HT-29 (cell line): ENCODE data around the gene ENO1. TPM values are rescaled to one million over a fixed set of nuclear protein-coding genes. Genes with fewer than 3 reads are reported as not detected.
A peak's percentile ranks its signal among the peaks of the same experiment; 100 is the strongest.

Experiments used
- DNase-seq: peaks from one replicate; pipeline ENCODE4 v3.0.0-alpha.2; 2015; ENCODE audit warnings: low spot score
- total RNA-seq: library from RNA; depleted of rRNA; stranded (reverse); fragments of >200 nt; shearing (Covaris generic); gene quantifications from 2 replicates; pipeline ENCODE4 v1.2.3, GENCODE V29; 2014

The ENO1 gene
- total RNA-seq, 1 experiment from 2014 or later = 2,011 TPM

DNA sequence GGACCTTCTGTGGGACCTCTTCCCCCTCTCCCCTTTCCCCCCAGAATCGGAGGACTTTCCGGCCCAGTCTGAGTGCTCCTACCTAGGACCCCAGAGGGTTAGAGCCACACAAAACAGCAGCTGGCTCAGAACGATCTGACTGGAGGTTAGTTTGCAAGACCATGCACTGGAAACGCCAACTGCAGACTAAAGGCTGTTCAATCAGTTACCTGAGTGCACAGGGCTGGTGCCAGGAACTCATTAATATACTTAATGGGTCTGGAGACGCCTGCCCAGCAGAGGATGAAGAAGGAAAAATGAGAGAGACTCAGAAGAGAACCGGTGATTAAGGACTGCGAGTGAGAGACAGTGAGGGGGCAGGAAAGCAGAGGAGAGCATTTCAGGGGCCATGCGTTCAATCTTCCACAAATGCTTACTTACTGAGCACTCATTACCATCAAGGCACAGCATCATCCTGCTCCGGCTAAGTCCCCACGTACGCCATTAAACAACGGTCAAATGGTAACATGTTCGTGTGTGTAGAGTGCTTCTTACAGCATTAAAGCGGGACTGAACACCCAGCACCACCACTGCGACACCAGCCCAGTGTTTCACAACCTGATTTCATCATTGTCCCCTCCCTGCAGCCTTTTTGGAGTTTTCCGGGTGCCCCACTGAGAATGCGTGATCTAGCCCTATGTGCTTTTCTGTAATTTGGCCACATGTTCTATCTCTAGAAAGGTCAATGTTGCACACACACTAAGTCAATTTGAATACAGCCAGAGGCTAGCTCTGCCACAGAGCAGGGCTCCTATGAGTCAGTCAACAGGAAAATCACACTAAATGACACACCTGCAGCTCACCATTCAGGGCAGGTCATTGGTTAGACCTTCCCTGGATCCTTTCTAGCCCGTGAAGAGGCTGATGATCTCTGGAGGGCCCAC, 7.6 kb downstream of the ENO1 start:
- no peak for DNase-seq

DNA sequence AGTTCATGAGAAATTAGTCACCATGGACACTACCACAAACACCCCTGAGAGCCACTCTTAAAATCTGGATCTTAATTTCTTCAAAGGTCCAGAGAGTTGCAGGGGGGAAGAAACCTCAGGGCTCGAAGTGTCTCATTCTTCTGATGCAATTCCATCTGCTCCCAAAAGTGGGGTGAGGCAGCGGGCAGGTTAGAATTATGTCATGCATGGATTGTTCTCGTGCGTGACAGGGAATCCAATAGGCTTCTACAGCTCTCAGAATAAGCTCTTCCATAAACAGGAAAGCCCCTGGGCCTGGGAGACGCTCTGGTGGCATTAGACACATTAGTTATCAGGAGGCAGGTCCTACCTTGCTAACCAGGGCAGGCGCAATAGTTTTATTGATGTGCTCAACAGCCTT, 8.4 kb downstream of the ENO1 start:
- no peak for DNase-seq

GRCh38 chr1:8867878-8868567, 10.5 kb downstream of the ENO1 start:
- DNase-seq = no peak

- no peak for DNase-seq
These were observed 11.6 kb downstream of the ENO1 start for GRCh38 chr1:8866792-8867415.

DNA sequence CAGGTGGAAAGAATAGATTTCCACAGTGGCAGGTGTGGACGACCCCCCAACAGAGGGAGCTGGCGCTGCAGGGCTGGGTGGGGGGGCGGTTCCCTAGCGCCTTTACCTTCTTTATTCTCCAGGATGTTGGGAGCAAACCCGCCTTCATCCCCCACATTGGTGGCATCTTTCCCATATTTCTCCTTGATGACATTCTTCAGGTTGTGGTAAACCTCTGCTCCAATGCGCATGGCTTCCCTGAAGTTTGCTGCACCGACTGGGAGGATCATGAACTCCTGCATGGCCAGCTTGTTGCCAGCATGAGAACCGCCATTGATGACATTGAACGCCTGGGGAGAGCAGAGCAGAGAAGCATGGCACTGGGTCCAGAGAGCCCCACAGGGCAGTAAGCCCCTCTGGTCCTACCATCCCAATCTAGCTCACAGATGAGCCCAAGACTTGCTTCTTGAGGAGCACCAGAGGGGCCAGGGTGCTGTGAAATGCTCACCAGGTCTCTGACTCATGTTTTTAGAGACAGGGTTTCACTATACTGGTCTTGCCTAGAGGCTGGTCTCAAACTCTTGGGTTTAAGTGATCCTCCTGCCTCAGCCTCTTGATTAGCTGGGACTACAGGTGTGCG, 12.2 kb downstream of the ENO1 start:
- no peak for DNase-seq

DNA sequence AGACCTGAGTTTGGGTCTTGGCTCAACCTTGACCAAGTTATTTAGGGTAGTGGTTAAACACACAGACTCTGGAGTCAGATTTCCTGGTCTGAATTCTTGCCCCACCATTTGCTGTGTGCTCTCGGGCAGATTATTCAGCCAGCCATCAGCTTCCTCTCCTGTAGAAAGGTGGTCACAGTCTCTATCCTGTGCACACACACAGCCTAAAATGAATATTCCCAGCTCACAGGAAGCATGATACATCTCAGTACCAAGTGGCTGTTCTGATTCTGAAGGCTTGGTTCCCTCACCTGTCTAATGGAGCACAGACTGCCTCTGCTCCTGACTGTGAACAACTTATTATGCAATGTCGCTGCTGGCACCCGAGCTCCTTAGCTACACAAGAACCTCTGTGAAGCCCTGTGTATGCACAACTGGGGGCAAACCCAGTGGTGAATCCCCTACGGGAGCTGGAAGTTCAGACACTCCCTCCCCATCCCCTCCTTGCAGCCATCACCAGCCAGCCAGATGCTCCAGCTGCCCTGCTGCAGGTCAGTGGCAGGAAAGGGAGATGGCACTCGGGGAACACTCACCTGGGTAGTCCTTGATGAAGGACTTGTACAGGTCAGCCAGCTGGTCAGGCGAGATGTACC, 13.7 kb downstream of the ENO1 start:
- DNase-seq = no peak

DNA sequence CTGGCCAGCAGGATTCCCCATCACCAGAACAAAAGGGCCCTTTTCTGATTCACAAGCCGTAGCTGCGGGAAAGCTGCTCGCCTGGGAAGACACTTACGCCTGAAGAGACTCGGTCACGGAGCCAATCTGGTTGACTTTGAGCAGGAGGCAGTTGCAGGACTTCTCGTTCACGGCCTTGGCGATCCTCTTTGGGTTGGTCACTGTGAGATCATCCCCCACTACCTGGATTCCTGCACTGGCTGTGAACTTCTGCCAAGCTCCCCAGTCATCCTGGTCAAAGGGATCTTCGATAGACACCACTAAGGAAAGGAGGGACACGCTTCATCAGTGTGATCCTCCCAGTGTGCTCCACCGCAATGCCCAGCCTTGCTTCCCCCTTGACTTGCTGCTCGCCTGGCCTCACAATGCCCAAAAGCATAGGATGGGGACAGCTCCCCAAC, 14.7 kb downstream of the ENO1 start:
- no peak for DNase-seq

DNA sequence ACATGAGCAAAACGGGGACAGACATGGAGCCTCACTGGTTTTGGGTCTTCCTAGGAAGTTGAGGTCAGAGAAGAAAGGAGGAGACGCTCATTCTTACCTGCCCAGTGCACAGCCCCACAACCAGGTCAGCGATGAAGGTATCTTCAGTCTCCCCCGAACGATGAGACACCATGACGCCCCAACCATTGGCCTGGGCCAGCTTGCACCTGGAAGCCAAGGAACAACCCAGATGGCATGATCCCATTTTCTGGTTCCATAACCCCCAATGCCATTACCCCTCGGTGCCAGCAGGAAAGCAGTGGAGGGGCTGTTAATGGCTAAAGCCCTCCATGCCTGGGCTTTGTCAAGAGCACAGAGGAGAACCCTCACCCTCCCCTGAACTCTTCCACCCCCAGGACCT, 15.3 kb downstream of the ENO1 start:
- no peak for DNase-seq

DNA sequence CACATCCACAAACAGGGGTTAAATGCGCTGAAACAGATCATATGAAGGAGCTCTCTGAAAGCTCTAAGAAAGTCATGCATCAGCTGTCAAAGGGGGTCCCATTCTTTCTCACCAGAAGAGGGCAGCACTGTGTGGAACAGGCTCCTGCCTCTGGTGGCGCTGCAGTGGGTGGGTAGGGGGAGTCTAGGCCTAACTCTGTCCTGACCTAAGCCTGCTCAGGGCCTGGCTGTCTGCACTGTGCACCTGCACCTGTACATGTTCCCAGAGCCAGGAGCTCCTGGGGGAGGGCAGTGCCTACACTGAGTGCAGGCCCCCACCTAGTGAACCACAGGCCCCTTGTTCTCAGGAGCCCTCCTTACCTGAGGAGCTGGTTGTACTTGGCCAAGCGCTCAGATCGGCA, 16.0 kb downstream of the ENO1 start:
- no peak for DNase-seq

DNA sequence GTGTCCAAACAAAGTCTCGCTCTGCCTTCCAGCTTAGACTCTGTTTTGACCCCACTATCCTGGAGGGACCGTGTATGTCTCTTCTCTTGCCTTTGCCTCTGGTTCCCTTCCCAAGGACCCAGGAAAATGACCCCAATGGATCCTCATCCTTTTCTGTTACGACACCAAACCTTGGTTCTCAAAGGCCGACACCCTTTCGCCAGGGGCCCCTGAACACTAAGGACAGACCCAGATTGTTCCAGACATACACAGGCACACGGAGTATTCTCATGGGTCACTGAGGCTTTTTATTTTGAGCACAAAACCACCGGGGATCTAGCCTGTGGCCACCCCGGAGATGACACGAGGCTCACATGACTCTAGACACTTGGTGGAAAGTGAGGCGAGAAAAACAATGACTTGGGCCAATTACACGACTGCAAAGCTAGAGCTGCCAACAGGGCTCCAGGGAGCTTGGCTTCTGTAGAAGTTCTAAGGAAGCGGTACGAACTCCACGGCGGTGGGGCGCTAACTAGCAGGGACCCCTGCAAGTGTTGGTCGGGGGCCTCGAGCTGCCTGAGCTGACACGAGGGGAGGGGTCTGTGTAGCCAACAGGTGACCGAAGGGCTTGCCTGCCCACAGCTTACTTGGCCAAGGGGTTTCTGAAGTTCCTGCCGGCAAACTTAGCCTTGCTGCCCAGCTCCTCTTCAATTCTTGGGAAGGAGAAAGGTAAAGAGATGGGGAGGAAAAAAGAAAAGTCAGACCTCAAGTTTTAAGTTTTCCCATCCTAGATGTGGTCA, 17.6 kb downstream of the ENO1 start:
- no peak for DNase-seq

- peak; percentile 63 for DNase-seq
These were observed 19.4 kb downstream of the ENO1 start for GRCh38 chr1:8858888-8859706.

DNA sequence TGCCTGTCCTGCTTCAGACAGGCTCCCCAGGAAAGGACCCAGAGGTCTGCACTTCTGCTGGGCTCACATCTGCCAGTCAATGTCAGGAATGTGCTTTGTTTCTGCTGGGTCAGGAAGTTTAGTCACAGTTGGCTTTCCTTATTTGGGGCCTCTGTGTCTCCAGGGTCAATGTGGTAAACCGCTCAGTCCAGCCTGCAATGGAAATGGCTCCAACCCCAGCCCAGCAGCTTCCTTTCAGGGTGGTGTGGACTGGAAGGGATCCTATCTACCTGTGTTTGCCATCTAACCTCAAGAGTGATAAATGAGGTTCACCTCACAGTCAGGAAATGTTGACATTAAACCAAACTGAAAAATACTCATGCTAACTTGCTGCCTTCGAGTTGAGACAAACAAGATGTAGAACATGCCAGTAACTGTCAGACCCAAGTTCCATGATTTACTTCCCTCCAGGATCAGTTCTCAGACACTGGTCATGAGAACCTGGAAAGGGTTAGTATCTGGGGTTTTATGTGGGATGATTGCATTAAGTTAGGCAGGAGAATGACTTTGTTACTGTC, 20.3 kb downstream of the ENO1 start:
- no peak for DNase-seq

DNA sequence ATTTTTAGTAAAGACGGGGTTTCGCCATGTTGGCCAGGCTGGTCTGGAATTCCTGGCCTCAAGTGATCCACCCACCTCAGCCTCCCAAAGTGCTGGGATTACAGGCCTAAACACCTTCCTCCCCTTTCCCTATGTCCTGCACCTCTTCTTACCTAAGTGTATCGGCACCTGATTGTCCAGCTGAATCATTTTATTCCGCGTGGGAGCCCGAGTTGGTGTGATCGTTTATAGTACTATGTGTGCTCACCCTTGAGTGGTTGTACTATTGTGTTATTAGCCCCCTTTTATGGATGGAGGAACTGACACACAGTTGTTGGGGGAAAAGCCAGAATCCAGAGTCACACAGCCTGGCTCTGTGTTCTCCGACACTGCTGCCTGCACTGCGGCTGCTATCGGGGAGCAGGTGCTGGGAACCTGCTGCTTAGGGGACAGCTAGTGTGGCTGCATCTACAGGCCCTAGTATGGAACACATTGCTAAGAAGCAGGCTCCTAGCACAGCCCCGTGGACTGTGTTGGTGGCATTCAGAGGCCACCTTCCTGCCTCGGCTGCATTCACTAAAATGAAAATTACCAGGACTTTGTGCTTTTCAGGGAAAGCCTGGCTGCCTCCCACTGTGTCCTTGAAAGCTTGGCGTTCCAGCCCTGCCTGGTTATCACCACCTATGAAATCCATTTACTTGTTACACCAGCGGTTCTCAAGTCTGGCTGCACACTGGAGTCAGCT, 21.6 kb downstream of the ENO1 start:
- DNase-seq = no peak

DNA sequence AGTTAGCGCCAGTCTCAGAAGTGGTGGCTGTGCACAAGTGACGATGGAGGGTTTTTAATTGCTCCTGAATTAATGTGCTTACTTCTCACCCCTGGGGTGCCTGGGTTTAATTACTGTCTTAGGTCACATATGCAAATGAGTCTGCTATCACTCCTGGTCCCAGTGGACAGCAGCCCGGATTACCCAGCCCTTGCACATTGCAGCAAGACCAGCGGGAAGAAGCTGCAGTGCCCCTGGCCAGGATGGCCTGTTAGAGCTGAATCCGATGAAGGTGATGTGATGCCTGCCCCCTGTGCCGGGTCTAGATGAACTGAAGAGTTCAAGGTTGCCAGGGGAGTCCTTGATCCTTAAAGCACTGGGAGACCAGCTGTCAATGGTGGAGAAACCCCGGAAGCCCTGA, 24.2 kb downstream of the ENO1 start:
- DNase-seq = no peak

- no peak for DNase-seq
These were observed 27.4 kb downstream of the ENO1 start for GRCh38 chr1:8851060-8851459.

DNA sequence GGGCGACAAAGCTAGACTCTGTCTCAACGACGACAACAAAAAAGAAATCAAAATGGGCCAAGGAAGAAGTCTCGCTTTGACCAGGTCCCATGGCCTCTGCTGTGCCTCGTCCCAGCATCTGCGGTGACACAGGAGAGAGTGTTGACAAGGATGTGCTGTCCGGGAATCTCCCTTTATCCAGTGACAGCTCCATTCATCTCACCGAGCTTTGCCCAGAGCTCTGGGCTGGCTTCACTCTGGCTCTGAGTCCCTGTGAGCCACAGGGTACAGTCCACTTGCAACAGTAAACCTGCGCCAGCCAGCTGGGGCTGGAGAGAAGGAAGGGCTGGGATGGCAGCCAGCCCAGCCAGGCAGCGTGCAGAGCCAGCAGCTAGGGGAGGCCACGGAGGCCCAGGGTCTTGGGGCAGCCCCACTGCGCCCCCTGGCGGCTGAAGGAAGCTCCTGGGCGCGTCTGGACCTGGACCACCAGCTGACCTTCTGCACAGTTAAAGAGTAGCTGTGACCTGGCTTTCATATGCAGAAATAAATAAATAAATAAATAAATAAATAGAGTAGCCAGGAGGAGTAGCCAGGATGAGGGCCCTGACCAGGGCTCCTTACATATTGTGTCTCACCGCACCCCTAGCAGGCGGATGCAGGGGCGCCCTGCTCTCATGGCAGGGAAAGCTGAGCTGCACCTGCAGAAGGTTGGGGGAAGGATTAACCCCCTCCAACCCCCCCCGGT, 29.7 kb downstream of the ENO1 start:
- DNase-seq = peak; percentile 94

GRCh38 chr1:8847990-8848389, 30.5 kb downstream of the ENO1 start:
- peak; percentile 73 for DNase-seq

- no peak for DNase-seq
These were observed 32.2 kb downstream of the ENO1 start for GRCh38 chr1:8846263-8846662.
